ENCODE measurements around the gene PSG11. TPM values are rescaled to one million over a fixed set of nuclear protein-coding genes. Genes with fewer than 3 reads are reported as not detected.
"Not testable (repeated sequence)": the region's sequence is repeated elsewhere in the genome, so short reads cannot be mapped to it uniquely, and the experiment has no call there.

Gene PSG11
- total RNA-seq, 1 experiment from 2014 or later, result not detected

DNA sequence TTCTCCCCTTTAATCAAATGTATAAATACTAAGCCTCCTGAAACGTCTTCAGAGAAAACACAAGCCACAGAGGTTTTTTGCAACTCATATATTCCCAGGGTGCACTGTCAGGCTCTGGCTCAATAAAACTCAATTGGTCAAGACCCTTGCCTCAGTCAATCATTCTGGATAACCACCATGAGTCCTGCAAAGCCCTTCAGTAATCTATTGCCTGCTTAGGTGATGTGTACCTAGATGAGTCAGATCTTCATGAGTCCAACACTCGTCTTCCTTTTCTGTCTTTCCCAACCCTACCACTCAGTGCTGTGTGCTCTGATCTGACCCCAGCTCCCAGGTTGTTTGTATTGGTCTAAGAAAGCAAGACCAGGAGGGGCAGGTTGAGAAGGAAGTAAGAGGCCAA is 32.2 kb upstream of the PSG11 start:
- H3K36me3 ChIP-seq (ENCODE audit: control insufficient read depth in 1 of 2, insufficient read depth in 2 of 2, low read length in 2 of 2); BruUV-seq (replicated peaks); RAD21 ChIA-PET (ENCODE audit: low non-redundant PET in 1 of 2, low total read pairs in 2 of 2, uncharacterized antibody in 2 of 2, unreplicated experiment in 2 of 2); intact Hi-C loops (cut with micrococcal nuclease); H3K4me2 ChIP-seq (ENCODE audit: low read length); H3K9ac ChIP-seq (ENCODE audit: low read length); H3K9me3 ChIP-seq (ENCODE audit: control insufficient read depth in 1 of 2, insufficient read depth in 1 of 2, low read depth in 1 of 2, low read length in 2 of 2); POLR2A ChIA-PET; H3K4me1 ChIP-seq (ENCODE audit: control insufficient read depth in 1 of 2, insufficient read depth in 2 of 2, low read length in 2 of 2); H3K9me2 ChIP-seq (ENCODE audit: insufficient read depth); H2AFZ ChIP-seq (ENCODE audit: low read depth, low read length, poor library complexity, severe bottlenecking); H3K27ac ChIP-seq (ENCODE audit: low read depth, low read length); ATAC-seq; CTCF ChIA-PET; H3K27me3 ChIP-seq (ENCODE audit: insufficient read depth, low read length); H3K4me3 ChIP-seq (replicated peaks in 1 of 2; ENCODE audit: low read depth in 1 of 2, low read length in 2 of 2); H4K20me1 ChIP-seq (ENCODE audit: insufficient read depth); DNase-seq (ENCODE audit: low read depth, low spot score); H3K79me2 ChIP-seq (ENCODE audit: insufficient read depth, low read length): not testable (repeated sequence)

DNA sequence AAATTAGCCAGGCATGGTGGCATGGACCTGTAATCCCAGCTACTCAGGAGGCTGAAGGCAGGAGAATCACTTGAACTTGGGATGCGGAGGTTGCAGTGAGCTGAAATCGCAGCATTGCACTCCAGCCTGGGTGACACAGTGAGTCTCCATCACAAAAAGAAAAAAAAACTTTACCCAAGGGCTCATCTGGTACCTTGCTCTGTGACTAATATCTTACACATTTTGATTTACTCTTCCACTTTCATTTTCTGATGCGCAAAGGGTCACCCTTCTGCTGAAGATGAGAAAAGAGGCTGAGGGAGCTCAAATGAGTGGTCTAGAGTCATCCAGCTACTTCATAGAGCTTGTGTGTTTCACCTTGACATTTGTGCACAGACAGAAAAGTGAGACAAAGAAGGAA is 21.7 kb upstream of the PSG11 start:
- H3K9ac ChIP-seq (ENCODE audit: low read length); H3K27ac ChIP-seq (ENCODE audit: low read depth, low read length); H3K9me2 ChIP-seq (ENCODE audit: insufficient read depth); H3K9me3 ChIP-seq (ENCODE audit: control insufficient read depth in 1 of 2, insufficient read depth in 1 of 2, low read depth in 1 of 2, low read length in 2 of 2); H3K79me2 ChIP-seq (ENCODE audit: insufficient read depth, low read length); intact Hi-C loops (cut with micrococcal nuclease); DNase-seq (ENCODE audit: low read depth, low spot score); H3K4me2 ChIP-seq (ENCODE audit: low read length); H4K20me1 ChIP-seq (ENCODE audit: insufficient read depth); H3K4me3 ChIP-seq (replicated peaks in 1 of 2; ENCODE audit: low read depth in 1 of 2, low read length in 2 of 2); CTCF ChIA-PET; H3K36me3 ChIP-seq (ENCODE audit: control insufficient read depth in 1 of 2, insufficient read depth in 2 of 2, low read length in 2 of 2); H2AFZ ChIP-seq (ENCODE audit: low read depth, low read length, poor library complexity, severe bottlenecking); RAD21 ChIA-PET (ENCODE audit: low non-redundant PET in 1 of 2, low total read pairs in 2 of 2, uncharacterized antibody in 2 of 2, unreplicated experiment in 2 of 2); BruUV-seq (replicated peaks); POLR2A ChIA-PET; H3K27me3 ChIP-seq (ENCODE audit: insufficient read depth, low read length); ATAC-seq; H3K4me1 ChIP-seq (ENCODE audit: control insufficient read depth in 1 of 2, insufficient read depth in 2 of 2, low read length in 2 of 2): not testable (repeated sequence)

- H3K4me1 ChIP-seq (ENCODE audit: control insufficient read depth in 1 of 2, insufficient read depth in 2 of 2, low read length in 2 of 2); H3K9me2 ChIP-seq (ENCODE audit: insufficient read depth); H3K4me3 ChIP-seq (replicated peaks in 1 of 2; ENCODE audit: low read depth in 1 of 2, low read length in 2 of 2); H3K36me3 ChIP-seq (ENCODE audit: control insufficient read depth in 1 of 2, insufficient read depth in 2 of 2, low read length in 2 of 2); DNase-seq (ENCODE audit: low read depth, low spot score); H3K4me2 ChIP-seq (ENCODE audit: low read length); intact Hi-C loops (cut with micrococcal nuclease); BruUV-seq (replicated peaks); H3K9me3 ChIP-seq (ENCODE audit: control insufficient read depth in 1 of 2, insufficient read depth in 1 of 2, low read depth in 1 of 2, low read length in 2 of 2); ATAC-seq; H3K27me3 ChIP-seq (ENCODE audit: insufficient read depth, low read length); H2AFZ ChIP-seq (ENCODE audit: low read depth, low read length, poor library complexity, severe bottlenecking); CTCF ChIA-PET; H3K9ac ChIP-seq (ENCODE audit: low read length); H4K20me1 ChIP-seq (ENCODE audit: insufficient read depth); H3K79me2 ChIP-seq (ENCODE audit: insufficient read depth, low read length); H3K27ac ChIP-seq (ENCODE audit: low read depth, low read length); RAD21 ChIA-PET (ENCODE audit: low non-redundant PET in 1 of 2, low total read pairs in 2 of 2, uncharacterized antibody in 2 of 2, unreplicated experiment in 2 of 2); POLR2A ChIA-PET: not testable (repeated sequence)
Measured at GRCh38 chr19:43046578-43046977, 20.3 kb upstream of the PSG11 start.

- H3K9me2 ChIP-seq (ENCODE audit: insufficient read depth); H3K79me2 ChIP-seq (ENCODE audit: insufficient read depth, low read length); H3K4me2 ChIP-seq (ENCODE audit: low read length); DNase-seq (ENCODE audit: low read depth, low spot score); ATAC-seq; H2AFZ ChIP-seq (ENCODE audit: low read depth, low read length, poor library complexity, severe bottlenecking); H3K9me3 ChIP-seq (ENCODE audit: control insufficient read depth in 1 of 2, insufficient read depth in 1 of 2, low read depth in 1 of 2, low read length in 2 of 2); H3K9ac ChIP-seq (ENCODE audit: low read length); H3K4me1 ChIP-seq (ENCODE audit: control insufficient read depth in 1 of 2, insufficient read depth in 2 of 2, low read length in 2 of 2); H3K27ac ChIP-seq (ENCODE audit: low read depth, low read length); POLR2A ChIA-PET; H4K20me1 ChIP-seq (ENCODE audit: insufficient read depth); intact Hi-C loops (cut with micrococcal nuclease); H3K27me3 ChIP-seq (ENCODE audit: insufficient read depth, low read length); CTCF ChIA-PET; H3K36me3 ChIP-seq (ENCODE audit: control insufficient read depth in 1 of 2, insufficient read depth in 2 of 2, low read length in 2 of 2); H3K4me3 ChIP-seq (replicated peaks in 1 of 2; ENCODE audit: low read depth in 1 of 2, low read length in 2 of 2); BruUV-seq (replicated peaks); RAD21 ChIA-PET (ENCODE audit: low non-redundant PET in 1 of 2, low total read pairs in 2 of 2, uncharacterized antibody in 2 of 2, unreplicated experiment in 2 of 2): not testable (repeated sequence)
Measured at GRCh38 chr19:43043492-43044180, 17.4 kb upstream of the PSG11 start.
